ENCODE data around the gene VWA5B2. TPM values are rescaled to one million over a fixed set of nuclear protein-coding genes. Genes with fewer than 3 reads are reported as not detected.

Gene VWA5B2
- total and polyA plus RNA-seq, 2 of the 13 experiments (the other 11 are each of a cell fraction or from before 2014, with no cell fraction given): 0.03 to 0.04 TPM

- TF ChIP-seq ELK4 (CRISPR knock-in tag; IDR thresholded peaks at IDR 0.05; ENCODE audit: borderline replicate concordance) (no peak; the same call in 1 of the 2 replicates), ZSCAN9 (CRISPR knock-in tag; IDR thresholded peaks at IDR 0.05; ENCODE audit: borderline replicate concordance) (peak; percentile 92), ZMYM3 (CRISPR knock-in tag; IDR thresholded peaks at IDR 0.05) (peak; percentile 64), TRAFD1 (CRISPR knock-in tag; IDR thresholded peaks at IDR 0.05; ENCODE audit: borderline replicate concordance) (no peak), SNAPC5 (CRISPR knock-in tag; IDR thresholded peaks at IDR 0.05; ENCODE audit: borderline replicate concordance) (peak; percentile 59; the same call in 1 of the 2 replicates), ZBTB21 (CRISPR knock-in tag; IDR thresholded peaks at IDR 0.05) (no peak; the same call in 1 of the 2 replicates), ZNF558 (CRISPR knock-in tag; IDR thresholded peaks at IDR 0.05; ENCODE audit: borderline replicate concordance) (no peak), TP53 (CRISPR knock-in tag; conservative IDR thresholded peaks at IDR 0.05) (peak; percentile 80; the same call in 1 of the 2 replicates), MED8 (CRISPR knock-in tag; IDR thresholded peaks at IDR 0.05; ENCODE audit: insufficient replicate concordance) (peak; percentile 90), ZNF780A (CRISPR knock-in tag; IDR thresholded peaks at IDR 0.05) (no peak; the same call in 1 of the 2 replicates), ZNF362 (CRISPR knock-in tag; IDR thresholded peaks at IDR 0.05; ENCODE audit: borderline replicate concordance) (no peak), MAZ (IDR thresholded peaks at IDR 0.05; ENCODE audit: borderline replicate concordance, low read depth, low read length) (peak; percentile 86), MAZ (CRISPR knock-in tag; IDR thresholded peaks at IDR 0.05; ENCODE audit: low read depth) (peak; percentile 95), HMGA1 (CRISPR knock-in tag; conservative IDR thresholded peaks at IDR 0.05) (no peak), IRF2 (CRISPR knock-in tag; IDR thresholded peaks at IDR 0.05) (peak; percentile 80), ZFYVE20 (CRISPR knock-in tag; IDR thresholded peaks at IDR 0.05; ENCODE audit: borderline replicate concordance, low read depth) (peak; percentile 78; the same call in 1 of the 2 replicates), SRSF1 (optimal IDR thresholded peaks at IDR 0.05; ENCODE audit: low read depth, low read length) (no peak), HNF1B (CRISPR knock-in tag; IDR thresholded peaks at IDR 0.05) (no peak; the same call in 1 of the 2 replicates), WIZ (CRISPR knock-in tag; IDR thresholded peaks at IDR 0.05) (peak; percentile 88; the same call in 1 of the 2 replicates), ZFP1 (CRISPR knock-in tag; IDR thresholded peaks at IDR 0.05) (0 out of 2 replicates have a peak, but pooled peaks have one; percentile 48), ARNT2 (CRISPR knock-in tag; IDR thresholded peaks at IDR 0.05; ENCODE audit: low read depth) (peak; percentile 87; the same call in 1 of the 2 replicates), NFATC3 (CRISPR knock-in tag; IDR thresholded peaks at IDR 0.05) (no peak)
Measured at GRCh38 chr3:184248454-184249411, 19.3 kb downstream of the VWA5B2 start, which contains the start of gene ALG3 (continued).

Data from HepG2 (cell line).